Measurements from ENCODE around the gene CRISPLD2.
"Not testable (repeated sequence)": the region's sequence is repeated elsewhere in the genome, so short reads cannot be mapped to it uniquely, and the experiment has no call there.

CRISPLD2 gene

DNA sequence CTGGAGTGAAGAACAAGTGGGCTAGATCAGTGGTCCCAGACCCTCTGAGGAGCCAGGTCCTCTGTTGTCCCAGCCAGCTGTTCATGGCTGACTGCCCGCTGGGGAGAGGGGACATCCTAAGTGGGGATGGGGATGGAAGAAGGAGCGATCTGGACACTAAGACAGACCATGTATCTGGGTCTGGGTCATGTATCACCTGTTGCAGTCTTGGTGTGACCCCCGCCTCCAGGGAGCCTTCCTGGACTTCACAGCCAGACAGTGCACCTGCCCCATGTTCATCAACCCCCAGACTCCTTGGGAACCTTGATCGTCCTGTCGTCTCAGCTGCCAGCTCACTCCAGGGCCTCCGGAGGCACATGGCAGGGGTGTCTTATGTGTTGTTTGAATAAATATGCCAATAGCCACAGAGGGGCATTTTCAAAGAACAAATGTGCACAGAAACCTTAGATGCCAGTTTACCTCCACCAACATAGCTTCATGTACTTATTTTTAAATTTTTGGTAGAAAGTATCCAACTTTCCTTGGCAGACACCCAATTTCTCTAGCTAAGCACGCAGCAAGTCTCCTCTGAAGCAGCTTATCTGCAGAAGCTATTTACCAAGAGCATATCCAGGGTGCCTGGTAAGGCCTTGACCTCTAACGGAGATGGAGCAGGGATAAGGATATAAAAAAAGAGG lies 43.2 kb downstream of the CRISPLD2 start:
- no peak for DNase-seq

DNA sequence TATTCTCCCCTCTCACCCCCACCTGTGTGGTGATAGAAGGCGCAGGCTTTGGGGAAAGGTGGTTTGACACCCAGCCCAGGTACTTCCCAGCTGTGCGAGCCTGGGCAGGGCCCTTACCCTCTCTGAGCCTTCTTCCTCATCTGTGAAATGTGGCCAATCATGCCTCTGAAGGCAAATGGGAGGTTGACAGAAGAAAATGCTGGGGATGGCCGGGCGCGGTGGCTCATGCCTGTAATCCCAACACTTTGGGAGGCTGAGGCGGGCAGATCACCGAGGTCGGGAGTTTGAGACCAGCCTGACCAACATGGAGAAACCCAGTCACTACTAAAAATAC lies 43.7 kb downstream of the CRISPLD2 start:
- no peak for DNase-seq

GRCh38 chr16:84864326-84864955 lies 44.7 kb downstream of the CRISPLD2 start:
- no peak for DNase-seq

GRCh38 chr16:84867696-84868095 lies 47.9 kb downstream of the CRISPLD2 start:
- DNase-seq: no peak

- no peak for DNase-seq
Observed at GRCh38 chr16:84868328-84868727, 48.5 kb downstream of the CRISPLD2 start.

- DNase-seq: no peak
Observed at GRCh38 chr16:84868829-84869472, 49.2 kb downstream of the CRISPLD2 start.

DNA sequence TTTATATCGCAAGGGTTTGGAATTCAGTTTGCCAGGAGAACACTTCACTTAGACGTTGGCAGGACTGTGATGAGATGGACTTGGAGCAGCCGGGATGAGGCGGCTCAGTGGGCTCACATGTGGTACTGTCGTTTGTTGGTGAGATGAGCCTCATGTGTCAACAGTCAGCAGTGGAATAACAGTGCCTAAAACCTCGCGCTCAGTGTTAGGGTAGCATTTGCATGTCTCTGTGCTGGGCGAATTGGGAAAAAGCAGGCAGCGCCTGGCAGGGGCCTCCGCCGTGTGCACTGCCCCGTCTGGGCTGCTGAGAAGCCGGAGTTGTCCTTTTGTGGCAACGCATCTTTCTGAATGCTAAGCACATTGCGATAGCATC lies 49.7 kb downstream of the CRISPLD2 start:
- DNase-seq: no peak

GRCh38 chr16:84872971-84873370 lies 53.2 kb downstream of the CRISPLD2 start:
- not testable (repeated sequence) for DNase-seq

GRCh38 chr16:84874004-84874435 lies 54.2 kb downstream of the CRISPLD2 start:
- DNase-seq: no peak

DNA sequence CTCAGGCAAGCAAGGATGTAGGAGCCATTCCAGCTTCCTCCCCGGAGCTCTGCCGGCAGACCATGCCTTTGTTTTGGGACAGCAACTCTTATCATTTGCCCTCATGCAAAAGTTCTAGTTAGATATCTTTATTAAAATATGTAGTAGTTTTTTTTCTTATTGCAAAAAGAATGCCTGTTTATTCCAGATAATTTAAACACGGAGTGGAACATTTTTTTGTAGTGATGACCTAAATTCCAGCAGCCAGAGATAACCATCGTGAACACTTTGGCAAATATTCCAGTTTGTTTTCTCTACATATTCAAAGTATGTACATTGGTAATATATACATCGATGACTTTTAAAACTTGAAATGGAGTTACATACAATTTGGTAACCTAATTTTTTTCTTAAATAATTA lies 54.8 kb downstream of the CRISPLD2 start:
- no peak for DNase-seq

GRCh38 chr16:84874983-84875382 lies 55.2 kb downstream of the CRISPLD2 start:
- DNase-seq: no peak

- DNase-seq: no peak
Observed at GRCh38 chr16:84875846-84876245, 56.1 kb downstream of the CRISPLD2 start.

GRCh38 chr16:84876873-84877606 lies 57.3 kb downstream of the CRISPLD2 start:
- no peak for DNase-seq

DNA sequence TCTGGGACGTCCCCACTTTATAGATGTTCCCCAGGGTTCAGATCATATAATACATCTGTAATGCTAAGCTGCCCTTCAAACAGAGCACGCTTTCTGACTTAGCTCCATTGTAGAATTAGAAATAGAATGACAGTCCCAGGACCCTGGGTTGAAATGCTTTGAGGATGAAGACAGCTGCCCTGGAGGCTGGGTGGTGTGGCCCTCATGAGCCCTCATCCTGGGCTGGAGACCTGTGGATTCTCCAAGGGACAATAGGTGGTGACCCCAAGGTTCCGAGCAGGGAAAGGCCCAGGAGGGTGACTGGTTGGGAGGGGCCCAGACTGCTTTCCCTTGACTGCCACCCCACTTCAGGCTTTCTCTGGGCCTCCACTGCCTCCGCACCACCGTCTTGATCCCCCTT lies 59.0 kb downstream of the CRISPLD2 start:
- no peak for DNase-seq

- DNase-seq: peak; percentile 14
Observed at GRCh38 chr16:84879569-84880487, 60.0 kb downstream of the CRISPLD2 start.

GRCh38 chr16:84881702-84882521 lies 62.1 kb downstream of the CRISPLD2 start:
- peak; percentile 73 for DNase-seq

DNA sequence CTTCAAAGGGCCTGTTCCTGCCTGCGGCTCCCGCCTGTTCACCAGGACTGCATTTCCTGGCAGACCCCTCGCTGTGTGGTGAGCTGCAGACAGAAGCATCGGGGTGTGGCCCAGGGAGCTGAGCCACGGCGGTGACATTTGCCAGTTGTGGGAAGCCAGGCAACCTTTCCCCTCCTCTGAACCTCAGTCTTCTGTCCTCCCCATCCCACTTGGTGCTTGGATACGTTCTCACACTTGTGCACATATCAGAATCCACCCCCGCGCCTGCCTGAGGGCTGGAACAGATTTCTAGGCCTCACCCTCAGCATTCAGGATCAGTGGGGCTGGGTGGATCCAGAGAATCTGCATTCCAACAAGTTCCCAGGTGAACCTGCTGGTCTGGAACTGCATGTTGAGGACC lies 63.5 kb downstream of the CRISPLD2 start:
- DNase-seq: no peak

- no peak for DNase-seq
Observed at GRCh38 chr16:84884246-84884595, 64.4 kb downstream of the CRISPLD2 start.

DNA sequence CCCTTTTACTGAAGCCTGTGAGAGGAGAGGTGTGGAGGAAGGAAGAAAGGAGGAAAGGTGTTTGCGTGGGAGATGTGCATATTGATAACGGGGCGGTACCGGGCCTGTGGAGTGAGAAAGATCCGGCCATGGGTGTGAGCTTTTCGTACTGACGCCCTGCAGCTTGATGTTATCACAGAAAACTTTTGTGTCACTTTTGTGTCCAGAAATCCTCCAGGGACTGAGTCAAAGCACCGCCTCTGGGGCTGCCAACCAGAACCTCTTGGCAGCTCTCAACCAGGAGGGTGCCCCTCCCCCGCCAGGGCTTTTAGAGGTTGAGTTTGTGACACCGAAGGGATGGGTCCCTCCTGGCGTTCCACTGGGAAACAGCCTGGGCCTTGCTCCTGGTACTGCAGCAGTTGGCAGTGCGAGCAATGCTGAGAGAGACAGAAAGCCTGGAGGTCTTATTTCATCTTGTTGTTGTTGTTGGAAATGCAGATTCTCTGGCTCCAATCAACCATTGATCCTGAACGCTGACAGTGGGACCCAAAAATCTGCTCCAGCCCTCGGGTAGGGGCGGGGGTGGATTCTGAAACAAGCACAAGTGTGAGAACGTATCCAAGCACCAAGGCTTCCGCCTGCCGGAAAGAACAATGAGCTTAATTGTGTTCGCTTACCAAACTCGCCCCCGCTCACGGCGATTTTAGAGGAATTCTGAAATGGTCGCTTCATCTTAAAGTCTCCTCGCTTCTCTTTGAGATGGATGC lies 65.0 kb downstream of the CRISPLD2 start:
- DNase-seq: no peak

DNA sequence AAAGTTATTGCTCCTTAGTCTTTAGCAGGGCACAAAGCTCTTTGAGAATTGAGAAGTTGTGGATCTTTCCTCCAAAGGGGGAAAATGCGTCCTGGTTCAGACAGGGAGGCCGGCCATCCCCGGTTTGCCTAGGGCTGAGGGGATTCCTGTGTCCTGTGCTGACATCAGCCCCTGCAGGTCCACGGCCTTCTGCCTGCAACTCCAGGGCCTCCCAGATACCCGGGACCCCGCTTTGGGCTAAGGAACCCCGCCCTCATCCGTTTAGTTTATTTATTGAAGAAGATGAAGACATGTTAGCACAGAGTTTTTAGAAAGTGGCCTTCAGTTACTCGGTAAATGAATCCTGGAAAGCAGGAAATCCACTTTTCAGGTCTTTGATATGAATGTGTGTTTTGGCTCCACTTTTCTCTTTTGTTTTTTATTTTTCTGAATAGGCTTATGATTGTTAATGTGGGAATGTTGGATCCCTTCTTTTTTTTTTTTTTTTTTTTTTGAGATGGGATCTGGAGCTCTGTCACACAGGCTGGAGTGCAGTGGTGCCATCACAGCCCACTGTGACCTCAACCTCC lies 65.6 kb downstream of the CRISPLD2 start:
- DNase-seq: no peak
